HG02973 (cell line): ENCODE measurements around the gene CPSF3.

Source experiments
- ATAC-seq: cut with Tn5 transposase; IDR thresholded peaks from one replicate; pipeline ENCODE4 v1.9.1; 2021; ENCODE audit warnings: moderate library complexity; ENCODE audit not compliant: unreplicated experiment

CPSF3 gene

GRCh38 chr2:9462886-9463697 is 39.6 kb downstream of the CPSF3 start:
- no peak for ATAC-seq

- no peak for ATAC-seq
Observed at GRCh38 chr2:9463698-9464034, 40.2 kb downstream of the CPSF3 start.

GRCh38 chr2:9465170-9465569 is 41.7 kb downstream of the CPSF3 start:
- ATAC-seq, result no peak

GRCh38 chr2:9466147-9466683 is 42.8 kb downstream of the CPSF3 start:
- ATAC-seq, result no peak

GRCh38 chr2:9467687-9468086 is 44.2 kb downstream of the CPSF3 start:
- no peak for ATAC-seq

- no peak for ATAC-seq
Observed at GRCh38 chr2:9471206-9471605, 47.8 kb downstream of the CPSF3 start.

- ATAC-seq, result no peak
Observed at GRCh38 chr2:9472511-9472910, 49.1 kb downstream of the CPSF3 start.

GRCh38 chr2:9473308-9473984 is 50.0 kb downstream of the CPSF3 start:
- peak; percentile 18 for ATAC-seq

GRCh38 chr2:9473985-9474360 is 50.5 kb downstream of the CPSF3 start:
- ATAC-seq, result peak; percentile 35

GRCh38 chr2:9474361-9475057 is 51.1 kb downstream of the CPSF3 start, which contains the start of gene IAH1:
IAH1 (plus strand) TSS chr2:9474551; CDS start chr2:9474567, 16 bp downstream.
- ATAC-seq, result peak; percentile 62

GRCh38 chr2:9477914-9478313 is 54.5 kb downstream of the CPSF3 start:
- no peak for ATAC-seq

GRCh38 chr2:9478526-9478925 is 55.1 kb downstream of the CPSF3 start:
- ATAC-seq, result no peak

GRCh38 chr2:9480157-9480556 is 56.7 kb downstream of the CPSF3 start:
- ATAC-seq, result no peak

- ATAC-seq, result no peak
Observed at GRCh38 chr2:9483107-9483506, 59.7 kb downstream of the CPSF3 start.

GRCh38 chr2:9484533-9484932 is 61.1 kb downstream of the CPSF3 start:
- no peak for ATAC-seq

GRCh38 chr2:9488583-9489547 is 65.4 kb downstream of the CPSF3 start:
- no peak for ATAC-seq

GRCh38 chr2:9490789-9491188 is 67.3 kb downstream of the CPSF3 start:
- ATAC-seq, result no peak

GRCh38 chr2:9492927-9493326 is 69.5 kb downstream of the CPSF3 start:
- no peak for ATAC-seq

- ATAC-seq, result no peak
Observed at GRCh38 chr2:9493478-9493877, 70.0 kb downstream of the CPSF3 start.

GRCh38 chr2:9494081-9494480 is 70.6 kb downstream of the CPSF3 start:
- no peak for ATAC-seq
